ENCODE data around the gene TFDP2. TPM values are rescaled to one million over a fixed set of nuclear protein-coding genes. Genes with fewer than 3 reads are reported as not detected.

TFDP2 gene
- total and polyA plus RNA-seq, 12 donors: 11.0 to 77.8 (median 54.3) TPM

GRCh38 chr3:142072816-142073215 lies 76.5 kb downstream of the TFDP2 start:
- Histone ChIP-seq H3K27me3 (no peaks in the 10 kb centered on the region), H3K36me3 (no peaks in the 10 kb centered on the region), H3K4me1 (no peaks in the 10 kb centered on the region), H3K9me3 (no peaks in the 10 kb centered on the region), H3K4me3 (no peak overlapping the region), H3K27ac (no peak overlapping the region)
- ATAC-seq (no peak), DNase-seq (no peak)
- 95 to 97% methylated on average over 3 of the region's 3 CpGs for WGBS, 2 donors
- no peak for TF ChIP-seq CTCF (IDR thresholded peaks at IDR 0.05)
- intact Hi-C loops (cut with DNase I): no loop called here

- no peak for TF ChIP-seq CTCF (IDR thresholded peaks at IDR 0.05)
- Histone ChIP-seq H3K36me3 (no peaks in the 10 kb centered on the region), H3K4me1 (no peaks in the 10 kb centered on the region), H3K4me3 (no peak overlapping the region), H3K27ac (no peak overlapping the region), H3K27me3 (no peaks in the 10 kb centered on the region), H3K9me3 (peaks cover 0 to 3% (median 0%) of the 10 kb centered on the region in 11 donors)
- 95 to 98% methylated on average over 1 of the region's 1 CpG for WGBS, 2 donors
- no peak for ATAC-seq
- intact Hi-C loops (cut with DNase I): no loop called here
- no peak for DNase-seq
Measured at GRCh38 chr3:142065932-142066331, 83.4 kb downstream of the TFDP2 start.

- Histone ChIP-seq H3K27ac (no peak overlapping the region), H3K4me3 (no peak overlapping the region), H3K36me3 (no peaks in the 10 kb centered on the region), H3K9me3 (peaks cover 0 to 3% (median 0%) of the 10 kb centered on the region in 11 donors), H3K4me1 (no peaks in the 10 kb centered on the region), H3K27me3 (no peaks in the 10 kb centered on the region)
- no peak for TF ChIP-seq CTCF (IDR thresholded peaks at IDR 0.05)
- DNase-seq (no peak), ATAC-seq (no peak)
- WGBS, 2 donors: 87 to 93% methylated on average over 7 of the region's 7 CpGs
- intact Hi-C loops (cut with DNase I): no loop called here
Measured at GRCh38 chr3:142065344-142065743, 84.0 kb downstream of the TFDP2 start.

GRCh38 chr3:142064454-142064853 lies 84.9 kb downstream of the TFDP2 start:
- DNase-seq: no peak
- no peak for TF ChIP-seq CTCF (IDR thresholded peaks at IDR 0.05)
- Histone ChIP-seq H3K9me3 (peaks cover 0 to 3% (median 0%) of the 10 kb centered on the region in 11 donors), H3K36me3 (no peaks in the 10 kb centered on the region), H3K4me3 (no peak overlapping the region), H3K27me3 (no peaks in the 10 kb centered on the region), H3K27ac (no peak overlapping the region), H3K4me1 (no peaks in the 10 kb centered on the region)
- 89 to 92% methylated on average over 3 of the region's 3 CpGs for WGBS, 2 donors
- no peak for ATAC-seq
- intact Hi-C loops (cut with DNase I): no loop called here
